RPMI8226 (cell line): ENCODE measurements around the gene PCSK6.
"Not testable (repeated sequence)": the region's sequence is repeated elsewhere in the genome, so short reads cannot be mapped to it uniquely, and the experiment has no call there.

Experiments
- DNase-seq: peaks from one replicate; pipeline ENCODE4 v3.0.0-alpha.2; 2015

The PCSK6 gene

GRCh38 chr15:101459579-101460300 lies 29.8 kb downstream of the PCSK6 start:
- DNase-seq, result no peak

- no peak for DNase-seq
Observed at GRCh38 chr15:101458908-101459578, 30.5 kb downstream of the PCSK6 start.

GRCh38 chr15:101458158-101458900 lies 31.2 kb downstream of the PCSK6 start:
- DNase-seq, result no peak

GRCh38 chr15:101457696-101458095 lies 31.8 kb downstream of the PCSK6 start:
- no peak for DNase-seq

- no peak for DNase-seq
Observed at GRCh38 chr15:101456057-101456739, 33.3 kb downstream of the PCSK6 start.

- DNase-seq, result peak; percentile 17
Observed at GRCh38 chr15:101455291-101456025, 34.0 kb downstream of the PCSK6 start.

- DNase-seq, result not testable (repeated sequence)
Observed at GRCh38 chr15:101454781-101455180, 34.7 kb downstream of the PCSK6 start.

- DNase-seq, result no peak
Observed at GRCh38 chr15:101454365-101454764, 35.1 kb downstream of the PCSK6 start.

GRCh38 chr15:101453123-101454120 lies 36.1 kb downstream of the PCSK6 start:
- DNase-seq, result no peak

GRCh38 chr15:101452572-101452971 lies 36.9 kb downstream of the PCSK6 start:
- no peak for DNase-seq

- DNase-seq, result no peak
Observed at GRCh38 chr15:101451846-101452245, 37.7 kb downstream of the PCSK6 start.

GRCh38 chr15:101451266-101451799 lies 38.2 kb downstream of the PCSK6 start:
- DNase-seq, result no peak

- no peak for DNase-seq
Observed at GRCh38 chr15:101450403-101451265, 38.9 kb downstream of the PCSK6 start.

GRCh38 chr15:101449471-101450402 lies 39.8 kb downstream of the PCSK6 start:
- DNase-seq, result no peak

- DNase-seq, result no peak
Observed at GRCh38 chr15:101448336-101448735, 41.2 kb downstream of the PCSK6 start.

- no peak for DNase-seq
Observed at GRCh38 chr15:101447561-101448071, 41.9 kb downstream of the PCSK6 start.

- no peak for DNase-seq
Observed at GRCh38 chr15:101447168-101447533, 42.4 kb downstream of the PCSK6 start.

GRCh38 chr15:101446518-101447167 lies 42.9 kb downstream of the PCSK6 start:
- no peak for DNase-seq
